Measurements from ENCODE around the gene ZNF44.

The ZNF44 gene

DNA sequence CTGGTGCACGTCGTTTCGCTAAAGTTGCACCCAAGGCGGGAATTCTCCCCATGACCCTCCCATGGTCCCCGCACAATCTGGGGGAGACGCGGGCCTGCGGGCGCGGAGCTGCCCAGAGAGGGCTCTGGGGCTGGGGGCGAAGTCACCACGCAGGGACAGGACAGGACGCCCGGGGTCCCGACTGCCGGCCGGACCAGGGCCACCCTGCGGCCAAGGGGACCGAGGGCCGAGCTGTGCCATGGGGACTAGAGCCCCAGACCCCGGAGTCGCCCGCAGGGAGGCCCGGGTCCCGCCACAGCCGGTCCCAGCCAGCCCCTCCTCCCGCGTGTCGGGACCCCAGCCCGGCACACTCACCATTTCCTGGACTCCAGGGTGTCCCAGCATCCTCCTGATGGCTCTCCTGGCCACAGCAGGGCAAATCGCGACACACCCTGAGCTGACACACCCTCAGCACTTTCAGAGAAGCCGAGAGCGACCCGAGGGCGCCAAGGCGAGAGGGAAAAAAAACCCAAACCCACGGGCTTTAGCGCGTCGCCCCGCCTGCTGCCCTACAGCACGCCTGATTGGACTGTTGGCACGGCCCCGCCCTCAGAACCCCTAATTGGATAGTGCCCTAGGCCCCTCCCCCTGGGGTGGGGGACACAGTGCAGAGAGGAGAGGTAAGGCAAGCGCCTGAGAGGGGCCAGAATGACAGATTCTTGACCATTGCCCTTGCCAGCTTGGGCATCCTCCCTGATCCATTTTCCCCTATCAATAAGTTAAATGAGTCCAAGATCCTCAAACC, 28.6 kb downstream of the ZNF44 start:
- no peak for DNase-seq

DNA sequence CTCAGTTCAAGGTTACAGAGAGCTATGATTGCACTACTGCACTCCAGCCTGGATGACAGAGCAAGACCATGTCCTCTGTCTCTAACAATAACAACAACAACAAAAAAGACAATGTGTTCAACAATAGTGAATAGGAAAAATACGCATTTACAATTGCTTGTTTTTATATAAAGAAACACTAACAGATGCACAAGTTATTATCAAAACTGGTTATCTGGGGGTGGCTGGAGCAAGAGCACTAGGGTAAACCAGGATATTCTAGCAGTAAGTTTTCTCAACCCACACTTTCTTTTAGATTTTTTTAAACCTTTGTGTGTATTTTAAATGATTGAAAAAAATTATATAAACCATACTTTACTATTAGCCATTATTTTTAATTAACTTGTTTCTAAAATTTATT, 33.1 kb downstream of the ZNF44 start:
- no peak for DNase-seq

GRCh38 chr19:12260861-12261260, 33.8 kb downstream of the ZNF44 start:
- no peak for DNase-seq

DNA sequence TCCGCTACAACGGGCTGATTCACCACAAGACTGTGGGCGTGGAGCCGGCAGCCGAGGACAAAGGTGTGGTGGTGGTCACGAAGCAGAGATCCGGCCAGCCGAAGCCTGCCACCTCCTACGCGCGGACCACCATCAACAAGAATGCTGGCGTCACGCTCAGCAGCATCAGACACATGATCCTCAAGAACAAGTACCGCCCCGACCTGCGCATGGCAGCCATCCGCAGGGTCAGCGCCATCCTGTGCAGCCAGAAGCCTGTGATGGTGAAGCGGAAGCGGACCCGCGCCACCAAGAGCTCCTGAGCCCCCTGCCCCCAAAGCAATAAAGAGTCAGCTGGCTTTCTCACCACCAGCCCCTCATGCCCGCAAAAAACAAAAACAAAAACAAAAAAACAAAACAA, 34.4 kb downstream of the ZNF44 start:
- DNase-seq, result no peak

GRCh38 chr19:12255372-12255771, 39.3 kb downstream of the ZNF44 start:
- no peak for DNase-seq

DNA sequence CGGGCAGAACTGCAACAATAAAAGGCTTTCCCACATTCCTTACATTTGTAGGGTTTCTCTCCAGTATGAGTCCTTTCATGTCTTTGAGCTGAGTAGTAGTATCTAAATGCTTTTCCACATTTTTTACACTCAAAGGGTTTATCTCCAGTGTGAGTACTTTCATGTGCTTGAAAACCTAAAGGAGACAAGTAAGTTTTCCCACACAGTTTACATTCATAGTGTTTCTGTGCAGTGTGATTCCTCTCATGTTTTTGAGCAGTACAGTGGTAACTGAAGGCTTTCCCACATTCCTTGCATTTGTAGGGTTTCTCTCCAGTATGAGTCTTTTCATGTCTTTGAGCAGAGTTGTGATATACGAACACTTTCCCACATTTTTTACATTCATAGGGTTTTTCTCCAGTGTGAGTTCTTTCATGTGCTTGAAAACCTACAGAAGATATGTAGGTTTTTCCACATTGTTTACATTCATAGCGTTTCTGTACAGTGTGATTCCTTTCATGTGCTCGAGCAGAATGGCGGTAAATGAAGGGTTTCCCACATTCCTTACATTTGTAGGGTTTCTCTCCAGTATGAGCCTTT, 47.0 kb downstream of the ZNF44 start:
- DNase-seq, result no peak

GRCh38 chr19:12244370-12244769, 50.3 kb downstream of the ZNF44 start:
- no peak for DNase-seq

DNA sequence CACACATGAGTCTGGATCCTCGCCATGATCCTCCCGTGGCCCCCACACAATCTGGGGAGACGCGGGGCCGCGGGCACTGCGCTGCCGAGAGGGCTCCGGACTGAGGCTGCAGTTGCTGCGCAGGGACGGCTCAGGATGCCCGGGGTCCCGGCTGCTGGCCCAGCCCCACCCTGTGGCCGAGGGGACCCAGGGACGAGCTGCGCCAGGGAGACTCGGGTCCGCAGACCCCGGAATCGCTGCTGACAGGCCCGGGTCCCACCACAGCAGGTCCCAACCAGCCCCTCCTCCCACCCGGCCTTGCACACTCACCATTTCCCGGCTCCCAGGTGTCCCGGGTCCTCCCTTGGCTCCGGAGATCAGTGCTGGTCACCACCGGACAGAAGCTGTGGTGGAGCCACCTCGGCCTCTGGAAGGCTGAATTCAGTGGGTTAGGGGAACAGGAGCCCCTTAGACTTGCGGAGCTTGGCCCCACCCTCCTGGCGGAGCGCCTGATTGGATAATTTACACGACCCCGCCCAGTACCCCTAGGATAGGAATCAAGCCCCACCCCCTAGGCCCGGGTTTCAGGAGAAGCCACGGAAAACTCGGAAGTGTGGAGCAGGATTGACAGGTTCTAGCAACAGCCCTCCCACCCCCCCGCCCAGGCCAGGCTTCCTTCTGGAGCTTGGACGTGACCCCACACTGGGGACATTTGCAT, 57.4 kb downstream of the ZNF44 start:
- DNase-seq, result no peak

- no peak for DNase-seq
These were observed 61.7 kb downstream of the ZNF44 start for GRCh38 chr19:12232961-12233360.

DNA sequence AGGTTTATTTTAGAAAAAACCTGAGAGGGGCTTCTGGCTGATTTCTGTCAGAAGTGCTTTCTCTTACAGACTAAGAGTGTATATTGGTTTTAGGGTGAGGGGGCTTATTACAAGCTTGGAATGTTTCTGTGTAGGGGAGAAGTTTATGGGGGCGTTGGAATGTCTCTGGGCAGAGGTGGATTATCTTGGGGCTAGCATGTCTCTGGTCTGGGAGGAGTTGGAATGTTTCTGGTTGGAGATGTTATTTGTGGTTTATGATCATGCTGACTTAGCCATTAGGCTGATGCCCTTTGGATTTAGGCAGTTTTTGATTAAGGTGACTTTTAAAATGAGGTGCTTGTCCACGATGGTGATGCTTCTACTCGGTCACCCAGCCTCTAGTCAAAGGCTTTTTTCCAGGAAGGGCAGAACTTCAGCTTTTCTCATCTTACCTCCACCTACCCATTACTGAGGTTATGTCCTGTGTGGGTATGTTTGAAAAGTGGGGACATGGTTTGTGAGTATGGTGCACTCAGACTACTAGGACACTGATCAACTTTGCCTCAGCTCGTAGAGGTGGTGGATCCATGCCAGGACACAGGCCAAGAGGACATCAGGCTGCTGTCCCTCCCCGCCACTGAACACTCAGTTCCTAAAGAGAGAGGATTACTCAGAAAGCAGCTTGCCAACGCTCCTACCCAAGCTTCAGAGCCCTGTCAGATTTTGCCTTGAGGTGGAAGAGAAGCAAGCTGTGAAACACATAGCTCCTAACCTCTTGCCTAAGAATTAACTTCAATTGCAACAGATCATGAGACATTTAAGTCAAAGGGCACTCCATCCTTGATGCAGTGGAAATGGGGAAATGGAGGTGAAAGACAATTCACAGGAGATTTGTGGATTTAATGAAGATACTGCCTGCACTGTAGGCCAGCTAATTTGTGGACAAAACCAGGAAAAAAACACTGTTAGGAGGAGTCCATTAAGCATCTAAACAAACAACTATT, 63.6 kb downstream of the ZNF44 start:
- no peak for DNase-seq

DNA sequence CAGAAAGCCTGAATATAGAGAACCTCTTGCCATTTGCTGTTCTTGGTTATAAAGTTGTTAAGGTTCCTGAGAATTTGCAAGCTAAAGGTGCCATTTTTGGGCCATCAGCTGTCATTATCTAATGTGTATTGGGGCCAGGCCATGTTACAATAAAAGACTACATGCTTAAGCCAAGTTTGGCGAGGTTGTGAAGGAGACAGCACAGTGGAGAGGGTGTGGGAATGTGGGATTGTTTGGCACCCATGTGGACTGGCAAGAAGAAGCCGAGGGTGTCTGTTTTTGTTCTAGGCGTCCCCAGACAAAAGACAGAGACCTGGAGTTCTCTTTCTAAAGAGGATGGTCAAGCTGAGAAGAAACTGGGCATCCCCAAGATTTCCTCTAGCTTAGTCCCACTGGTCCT, 64.7 kb downstream of the ZNF44 start:
- DNase-seq, result no peak

DNA sequence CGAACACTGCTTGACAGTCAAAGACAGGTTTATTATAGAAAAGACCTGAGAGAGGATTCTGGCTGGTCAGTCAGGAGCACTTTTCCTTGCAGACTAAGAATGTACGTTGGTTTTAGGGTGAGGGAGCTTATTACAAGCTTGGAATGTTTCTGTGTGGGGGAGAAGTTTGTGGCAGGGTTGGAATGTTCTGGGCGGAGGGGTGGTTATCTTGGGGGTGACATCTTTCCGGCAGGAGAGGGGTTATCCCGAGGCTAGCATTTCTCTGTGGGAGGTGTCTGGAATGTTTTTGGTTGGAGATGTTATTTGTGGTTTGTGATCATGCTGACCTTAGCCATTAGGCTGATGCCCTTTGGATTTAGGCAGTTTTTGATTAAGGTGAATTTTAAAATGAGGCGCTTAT, 70.0 kb downstream of the ZNF44 start:
- DNase-seq, result no peak

- DNase-seq, result no peak
These were observed 71.6 kb downstream of the ZNF44 start for GRCh38 chr19:12222980-12223630.
